ENCODE measurements around the gene TEX264. TPM values are rescaled to one million over a fixed set of nuclear protein-coding genes. Genes with fewer than 3 reads are reported as not detected.
A peak's percentile ranks its signal among the peaks of the same experiment; 100 is the strongest.

TEX264 gene
- total and polyA plus RNA-seq, 8 donors: 18.7 to 73.0 (median 37.3) TPM

GRCh38 chr3:51686056-51686455 is 15.0 kb downstream of the TEX264 start:
- no peak overlapping the region for H3K4me3 ChIP-seq
- WGBS, 5 donors: 71 to 90% (median 81%) methylated on average over 4 of the region's 4 CpGs
- no peaks in the 10 kb centered on the region for H3K27me3 ChIP-seq
- H3K4me1 ChIP-seq: peaks cover 12 to 47% (median 32%) of the 10 kb centered on the region in 4 donors
- peaks cover 20 to 87% (median 80%) of the 10 kb centered on the region in 4 donors for H3K36me3 ChIP-seq
- H3K9me3 ChIP-seq: no peaks in the 10 kb centered on the region
- TF ChIP-seq POLR2AphosphoS5 (IDR thresholded peaks at IDR 0.05) (no peak), EP300 (IDR thresholded peaks at IDR 0.05) (no peak), POLR2A (IDR thresholded peaks at IDR 0.05) (no peak), CTCF (IDR thresholded peaks at IDR 0.05) (no peak)
- no peak for DNase-seq
- intact Hi-C loops (cut with DNase I; ENCODE audit: low total_unique reads): no loop called here
- peak overlapping the region; percentile 39 to 75 (median 70) for H3K27ac ChIP-seq

- 62 to 70% (median 63%) methylated on average over 10 of the region's 10 CpGs for WGBS, 5 donors
- H3K36me3 ChIP-seq: peaks cover 20 to 90% (median 86%) of the 10 kb centered on the region in 4 donors
- H3K9me3 ChIP-seq: no peaks in the 10 kb centered on the region
- no peak for TF ChIP-seq POLR2AphosphoS5 (IDR thresholded peaks at IDR 0.05)
- no peak for TF ChIP-seq EP300 (IDR thresholded peaks at IDR 0.05)
- no peak for TF ChIP-seq CTCF (IDR thresholded peaks at IDR 0.05)
- no peak for TF ChIP-seq POLR2A (IDR thresholded peaks at IDR 0.05)
- intact Hi-C loops (cut with DNase I; ENCODE audit: low total_unique reads): no loop called here
- peaks cover 6 to 41% (median 26%) of the 10 kb centered on the region in 4 donors for H3K4me1 ChIP-seq
- peak overlapping the region; percentile 39 to 75 (median 70) for H3K27ac ChIP-seq
- peak; percentile 55 to 79 for DNase-seq
- H3K27me3 ChIP-seq: no peaks in the 10 kb centered on the region
- no peak overlapping the region for H3K4me3 ChIP-seq
Measured at GRCh38 chr3:51686512-51687215, 15.6 kb downstream of the TEX264 start.

- H3K4me3 ChIP-seq: no peak overlapping the region
- H3K4me1 ChIP-seq: peaks cover 3 to 31% (median 19%) of the 10 kb centered on the region in 4 donors
- TF ChIP-seq POLR2A (IDR thresholded peaks at IDR 0.05): no peak
- 82 to 86% (median 85%) methylated on average over 13 to 14 of the region's 14 CpGs for WGBS, 5 donors
- H3K27ac ChIP-seq: peak overlapping the region in 4 of 5 donors; percentile 58 to 75 (median 72)
- no peak for DNase-seq
- H3K36me3 ChIP-seq: peaks cover 20 to 97% (median 95%) of the 10 kb centered on the region in 4 donors
- intact Hi-C loops (cut with DNase I; ENCODE audit: low total_unique reads): no loop called here
- no peaks in the 10 kb centered on the region for H3K9me3 ChIP-seq
- H3K27me3 ChIP-seq: no peaks in the 10 kb centered on the region
Measured at GRCh38 chr3:51687431-51688205, 16.6 kb downstream of the TEX264 start.

GRCh38 chr3:51688206-51688600 is 17.2 kb downstream of the TEX264 start:
- intact Hi-C loops (cut with DNase I; ENCODE audit: low total_unique reads): no loop called here
- Histone ChIP-seq H3K36me3 (peaks cover 24 to 100% (median 100%) of the 10 kb centered on the region in 4 donors), H3K27ac (peak overlapping the region in 1 of 5 donors; percentile 70), H3K4me3 (no peak overlapping the region), H3K27me3 (no peaks in the 10 kb centered on the region), H3K9me3 (no peaks in the 10 kb centered on the region), H3K4me1 (peaks cover 3 to 31% (median 16%) of the 10 kb centered on the region in 4 donors)
- 81 to 93% (median 91%) methylated on average over 3 of the region's 3 CpGs for WGBS, 5 donors
- no peak for TF ChIP-seq POLR2A (IDR thresholded peaks at IDR 0.05)
- no peak for TF ChIP-seq EP300 (IDR thresholded peaks at IDR 0.05)
- no peak for TF ChIP-seq POLR2AphosphoS5 (IDR thresholded peaks at IDR 0.05)
- TF ChIP-seq CTCF (IDR thresholded peaks at IDR 0.05): no peak
- DNase-seq: no peak

Measured in stomach (tissue), 9 donors.